ENCODE results near the gene SDC3. TPM values are rescaled to one million over a fixed set of nuclear protein-coding genes. Genes with fewer than 3 reads are reported as not detected.
"Not testable (repeated sequence)": the region's sequence is repeated elsewhere in the genome, so short reads cannot be mapped to it uniquely, and the experiment has no call there.

Gene SDC3
- 80.5 TPM for polyA plus RNA-seq (2013, experiment 1 of 2)
- 64.9 TPM for polyA plus RNA-seq (2013, experiment 2 of 2)

- Histone ChIP-seq H3K27ac (ENCODE audit: low read depth, low read length, severe bottlenecking) (no peak within 1 kb of the TSS), H3K36me3 (ENCODE audit: control insufficient read depth, insufficient read depth, low read length) (no peaks in the 10 kb centered on the region), H3K9me3 (ENCODE audit: control insufficient read depth, low read length) (no peaks in the 10 kb centered on the region), H3K4me3 (ENCODE audit: extremely low read depth, insufficient read depth, low read length, poor library complexity, severe bottlenecking) (peak within 1 kb of the TSS; percentile 58), H3K4me1 (ENCODE audit: control insufficient read depth, insufficient read depth, low read length, poor library complexity, severe bottlenecking) (peaks cover 33% of the 10 kb centered on the region)
- WGBS, 2 experiments (ENCODE audit: insufficient coverage in 2 of 2): 6 to 7% methylated on average over 20 to 41 of the region's 68 CpGs
Measured at GRCh38 chr1:30908696-30909364, at the start of gene SDC3. TSS of gene SDC3 (minus strand) at chr1:30908758. CDS start at chr1:30908586, 172 bp downstream.

- H3K4me1 ChIP-seq (ENCODE audit: control insufficient read depth, insufficient read depth, low read length, poor library complexity, severe bottlenecking): no peaks in the 10 kb centered on the region
- 86 to 100% methylated on average over 1 to 3 of the region's 4 CpGs for WGBS, 2 experiments (ENCODE audit: insufficient coverage in 2 of 2)
- H3K4me3 ChIP-seq (ENCODE audit: extremely low read depth, insufficient read depth, low read length, poor library complexity, severe bottlenecking): no peak overlapping the region
- H3K36me3 ChIP-seq (ENCODE audit: control insufficient read depth, insufficient read depth, low read length): peaks cover 84% of the 10 kb centered on the region
- H3K27ac ChIP-seq (ENCODE audit: low read depth, low read length, severe bottlenecking): no peak overlapping the region
- no peaks in the 10 kb centered on the region for H3K9me3 ChIP-seq (ENCODE audit: control insufficient read depth, low read length)
Measured at GRCh38 chr1:30957560-30958222, 49.1 kb upstream of the SDC3 start.

- WGBS, 2 experiments (ENCODE audit: insufficient coverage in 2 of 2): no CpG with 5 or more reads among the region's 1 CpG
- Histone ChIP-seq H3K9me3 (ENCODE audit: control insufficient read depth, low read length) (no peaks in the 10 kb centered on the region), H3K27ac (ENCODE audit: low read depth, low read length, severe bottlenecking) (no peak overlapping the region), H3K4me3 (ENCODE audit: extremely low read depth, insufficient read depth, low read length, poor library complexity, severe bottlenecking) (no peak overlapping the region), H3K4me1 (ENCODE audit: control insufficient read depth, insufficient read depth, low read length, poor library complexity, severe bottlenecking) (no peaks in the 10 kb centered on the region), H3K36me3 (ENCODE audit: control insufficient read depth, insufficient read depth, low read length) (peaks cover 83% of the 10 kb centered on the region)
Measured at GRCh38 chr1:30955448-30956015, 47.0 kb upstream of the SDC3 start.

DNA sequence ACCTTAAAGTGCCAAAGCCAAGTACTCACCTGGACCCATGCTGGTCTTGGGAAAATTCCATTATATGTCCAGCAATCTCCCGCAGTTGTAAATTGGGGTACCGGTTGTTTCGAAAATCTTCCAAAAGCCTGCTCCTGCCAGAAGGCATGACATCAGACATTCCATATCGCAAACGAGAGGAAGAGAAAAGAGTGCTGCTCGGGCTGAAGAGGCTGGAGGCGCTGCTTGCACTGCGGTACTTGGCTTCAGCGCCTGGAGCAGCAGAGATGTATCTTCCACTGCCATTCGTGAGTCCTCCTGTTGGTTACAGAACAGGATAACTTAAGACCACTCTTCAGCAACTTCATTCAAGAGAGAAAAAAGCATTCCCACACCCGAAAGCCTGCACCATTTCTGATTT, 45.1 kb upstream of the SDC3 start:
- WGBS, 2 experiments (ENCODE audit: insufficient coverage in 2 of 2): 96 to 98% methylated on average over 10 to 11 of the region's 11 CpGs
- H3K36me3 ChIP-seq (ENCODE audit: control insufficient read depth, insufficient read depth, low read length): peaks cover 78% of the 10 kb centered on the region
- H3K4me3 ChIP-seq (ENCODE audit: extremely low read depth, insufficient read depth, low read length, poor library complexity, severe bottlenecking): no peak overlapping the region
- no peaks in the 10 kb centered on the region for H3K9me3 ChIP-seq (ENCODE audit: control insufficient read depth, low read length)
- no peaks in the 10 kb centered on the region for H3K4me1 ChIP-seq (ENCODE audit: control insufficient read depth, insufficient read depth, low read length, poor library complexity, severe bottlenecking)
- H3K27ac ChIP-seq (ENCODE audit: low read depth, low read length, severe bottlenecking): no peak overlapping the region

- 100% methylated on average over 2 to 3 of the region's 5 CpGs for WGBS, 2 experiments (ENCODE audit: insufficient coverage in 2 of 2)
- Histone ChIP-seq H3K27ac (ENCODE audit: low read depth, low read length, severe bottlenecking) (peak overlapping the region; percentile 13), H3K4me1 (ENCODE audit: control insufficient read depth, insufficient read depth, low read length, poor library complexity, severe bottlenecking) (no peaks in the 10 kb centered on the region), H3K4me3 (ENCODE audit: extremely low read depth, insufficient read depth, low read length, poor library complexity, severe bottlenecking) (no peak overlapping the region), H3K9me3 (ENCODE audit: control insufficient read depth, low read length) (no peaks in the 10 kb centered on the region), H3K36me3 (ENCODE audit: control insufficient read depth, insufficient read depth, low read length) (peaks cover 81% of the 10 kb centered on the region)
Measured at GRCh38 chr1:30952098-30952497, 43.5 kb upstream of the SDC3 start.

- Histone ChIP-seq H3K4me1 (ENCODE audit: control insufficient read depth, insufficient read depth, low read length, poor library complexity, severe bottlenecking) (no peaks in the 10 kb centered on the region), H3K36me3 (ENCODE audit: control insufficient read depth, insufficient read depth, low read length) (peaks cover 89% of the 10 kb centered on the region), H3K4me3 (ENCODE audit: extremely low read depth, insufficient read depth, low read length, poor library complexity, severe bottlenecking) (no peak overlapping the region), H3K27ac (ENCODE audit: low read depth, low read length, severe bottlenecking) (no peak overlapping the region), H3K9me3 (ENCODE audit: control insufficient read depth, low read length) (no peaks in the 10 kb centered on the region)
- WGBS, 2 experiments (ENCODE audit: insufficient coverage in 2 of 2): 94 to 98% methylated on average over 5 of the region's 5 CpGs
Measured at GRCh38 chr1:30950700-30951099, 42.1 kb upstream of the SDC3 start.

GRCh38 chr1:30950053-30950452, 41.5 kb upstream of the SDC3 start:
- no peaks in the 10 kb centered on the region for H3K4me1 ChIP-seq (ENCODE audit: control insufficient read depth, insufficient read depth, low read length, poor library complexity, severe bottlenecking)
- no peaks in the 10 kb centered on the region for H3K9me3 ChIP-seq (ENCODE audit: control insufficient read depth, low read length)
- no peak overlapping the region for H3K4me3 ChIP-seq (ENCODE audit: extremely low read depth, insufficient read depth, low read length, poor library complexity, severe bottlenecking)
- H3K36me3 ChIP-seq (ENCODE audit: control insufficient read depth, insufficient read depth, low read length): peaks cover 91% of the 10 kb centered on the region
- WGBS, 2 experiments (ENCODE audit: insufficient coverage in 2 of 2): 90 to 94% methylated on average over 1 to 4 of the region's 5 CpGs
- no peak overlapping the region for H3K27ac ChIP-seq (ENCODE audit: low read depth, low read length, severe bottlenecking)

DNA sequence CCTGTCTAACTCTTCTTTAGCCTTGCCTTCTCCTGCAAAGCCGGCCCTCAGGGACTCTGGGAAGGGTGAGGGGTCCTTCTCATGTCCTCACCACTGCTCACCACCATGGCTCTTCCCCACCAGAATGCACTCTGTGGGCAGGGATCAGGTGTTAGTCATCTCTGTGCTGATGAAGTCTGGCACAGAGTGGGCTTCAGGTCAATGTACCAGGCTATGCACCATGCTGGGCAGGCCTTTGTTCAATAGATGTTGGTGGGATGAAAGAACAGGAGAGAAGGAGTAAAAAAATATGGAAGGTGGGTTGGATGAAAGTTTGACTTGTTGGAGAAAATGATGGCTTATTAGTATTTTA, 40.9 kb upstream of the SDC3 start:
- H3K27ac ChIP-seq (ENCODE audit: low read depth, low read length, severe bottlenecking); H3K4me3 ChIP-seq (ENCODE audit: extremely low read depth, insufficient read depth, low read length, poor library complexity, severe bottlenecking); H3K4me1 ChIP-seq (ENCODE audit: control insufficient read depth, insufficient read depth, low read length, poor library complexity, severe bottlenecking); H3K9me3 ChIP-seq (ENCODE audit: control insufficient read depth, low read length): not testable (repeated sequence)
- H3K36me3 ChIP-seq (ENCODE audit: control insufficient read depth, insufficient read depth, low read length): peaks cover 91% of the 10 kb centered on the region
- no CpG with 5 or more reads among the region's 1 CpG for WGBS, 2 experiments (ENCODE audit: insufficient coverage in 2 of 2)

DNA sequence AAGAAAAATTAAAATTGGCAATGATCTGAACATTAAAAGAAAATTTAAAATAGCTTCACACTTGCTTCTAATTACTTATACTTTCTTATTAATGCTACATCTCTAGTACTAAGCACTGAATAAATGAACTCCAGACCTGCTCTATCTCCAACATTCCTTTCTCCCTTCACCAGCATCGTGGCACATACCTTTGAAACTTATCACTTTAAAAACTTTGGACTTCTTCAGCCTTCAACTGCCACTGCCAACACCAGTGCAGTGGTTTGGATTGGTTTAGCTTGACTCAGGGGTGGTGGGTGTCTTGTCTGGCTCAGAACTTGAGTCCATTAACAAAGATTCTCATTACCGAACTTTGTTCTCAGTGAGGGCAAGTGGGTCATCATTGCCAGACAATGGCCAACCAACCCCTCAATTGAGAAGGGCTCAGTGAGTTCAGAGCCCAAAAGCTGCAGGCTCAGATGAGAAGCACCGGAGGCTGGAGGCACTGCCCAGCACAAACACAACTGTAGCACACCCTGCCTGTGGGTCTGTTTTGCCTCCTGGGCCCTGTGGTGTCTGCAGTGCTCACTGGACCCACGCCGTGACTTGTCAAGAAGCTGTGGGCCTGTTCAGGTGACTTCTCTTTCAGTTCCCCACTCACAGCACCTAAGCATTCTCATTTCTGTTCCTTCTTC, 40.4 kb upstream of the SDC3 start:
- whole genome bisulfite sequencing, 2 experiments (ENCODE audit: insufficient coverage in 2 of 2): no CpG with 5 or more reads among the region's 5 CpGs
- H3K27ac ChIP-seq (ENCODE audit: low read depth, low read length, severe bottlenecking); H3K4me3 ChIP-seq (ENCODE audit: extremely low read depth, insufficient read depth, low read length, poor library complexity, severe bottlenecking); H3K4me1 ChIP-seq (ENCODE audit: control insufficient read depth, insufficient read depth, low read length, poor library complexity, severe bottlenecking); H3K9me3 ChIP-seq (ENCODE audit: control insufficient read depth, low read length): not testable (repeated sequence)
- H3K36me3 ChIP-seq (ENCODE audit: control insufficient read depth, insufficient read depth, low read length): peaks cover 90% of the 10 kb centered on the region

DNA sequence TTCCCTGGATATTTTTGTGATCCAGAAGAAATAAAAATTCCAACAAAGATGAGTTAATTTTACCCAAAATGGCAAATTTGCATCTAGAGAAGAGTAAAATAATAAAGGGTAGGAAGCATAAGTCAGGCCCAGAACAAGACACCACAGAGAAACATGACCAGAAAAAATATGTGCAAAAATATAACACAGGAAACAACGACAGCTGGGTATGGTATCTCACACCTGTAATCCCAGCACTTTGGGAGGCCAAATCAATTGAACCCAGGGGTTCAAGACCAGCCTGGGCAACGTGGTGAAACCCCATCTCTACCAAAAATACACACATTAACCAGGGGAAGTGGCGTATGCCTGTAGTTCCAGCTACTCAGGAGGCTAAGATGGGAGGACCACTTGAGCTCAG, 39.7 kb upstream of the SDC3 start:
- H3K4me3 ChIP-seq (ENCODE audit: extremely low read depth, insufficient read depth, low read length, poor library complexity, severe bottlenecking): no peak overlapping the region
- H3K27ac ChIP-seq (ENCODE audit: low read depth, low read length, severe bottlenecking): no peak overlapping the region
- peaks cover 90% of the 10 kb centered on the region for H3K36me3 ChIP-seq (ENCODE audit: control insufficient read depth, insufficient read depth, low read length)
- 100% methylated on average over 1 to 2 of the region's 3 CpGs for WGBS, 2 experiments (ENCODE audit: insufficient coverage in 2 of 2)
- no peaks in the 10 kb centered on the region for H3K4me1 ChIP-seq (ENCODE audit: control insufficient read depth, insufficient read depth, low read length, poor library complexity, severe bottlenecking)
- H3K9me3 ChIP-seq (ENCODE audit: control insufficient read depth, low read length): no peaks in the 10 kb centered on the region
